Hematopoietic multipotent progenitor cell treated with erythropoietin and hydrocortisone succinate and interleukin-3 and kit ligand, for 8 days (in vitro differentiated cells): ENCODE results near the gene ABCA12.

ENCODE experiments used
- DNase-seq: peaks from one replicate; pipeline ENCODE4 v3.0.0-alpha.2; 2015

ABCA12 gene

GRCh38 chr2:215029936-215030335 is 108.5 kb downstream of the ABCA12 start:
- no peak for DNase-seq

GRCh38 chr2:215028231-215028630 is 110.2 kb downstream of the ABCA12 start:
- DNase-seq: no peak

GRCh38 chr2:215027779-215028178 is 110.6 kb downstream of the ABCA12 start:
- DNase-seq: no peak

GRCh38 chr2:215022910-215023309 is 115.5 kb downstream of the ABCA12 start:
- DNase-seq: no peak

- DNase-seq: no peak
Observed at GRCh38 chr2:215022418-215022817, 116.0 kb downstream of the ABCA12 start.

- no peak for DNase-seq
Observed at GRCh38 chr2:215020283-215020682, 118.1 kb downstream of the ABCA12 start.

DNA sequence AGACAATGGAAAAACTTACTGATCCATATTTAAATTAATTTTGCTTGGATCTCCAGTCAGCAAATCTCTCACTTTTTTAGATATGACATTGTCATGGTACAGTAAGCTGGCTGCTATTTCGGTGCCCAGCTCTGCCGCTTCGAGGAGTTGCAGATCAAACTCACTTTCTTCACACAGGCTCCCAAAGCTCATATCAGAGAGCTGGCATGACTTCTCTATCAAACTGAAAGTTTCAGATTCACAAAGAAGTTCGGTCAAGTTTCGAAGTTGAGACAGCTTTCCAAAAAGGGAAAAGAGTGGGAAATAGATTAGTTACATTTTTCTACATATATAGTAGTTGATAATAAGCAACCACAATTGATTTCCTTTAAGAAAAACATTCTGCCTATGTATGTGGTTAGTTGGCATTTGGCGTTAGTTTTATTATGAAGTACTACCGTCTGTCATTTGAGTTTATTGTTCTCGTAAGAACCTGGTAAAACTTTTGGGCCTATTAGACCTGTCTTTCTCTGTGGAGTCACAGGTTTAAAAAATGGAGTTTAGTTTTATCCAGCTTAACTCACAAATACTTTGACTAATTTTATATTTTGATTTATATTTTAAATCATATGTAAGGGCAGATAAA is 118.8 kb downstream of the ABCA12 start:
- no peak for DNase-seq

GRCh38 chr2:215019085-215019484 is 119.3 kb downstream of the ABCA12 start:
- no peak for DNase-seq

DNA sequence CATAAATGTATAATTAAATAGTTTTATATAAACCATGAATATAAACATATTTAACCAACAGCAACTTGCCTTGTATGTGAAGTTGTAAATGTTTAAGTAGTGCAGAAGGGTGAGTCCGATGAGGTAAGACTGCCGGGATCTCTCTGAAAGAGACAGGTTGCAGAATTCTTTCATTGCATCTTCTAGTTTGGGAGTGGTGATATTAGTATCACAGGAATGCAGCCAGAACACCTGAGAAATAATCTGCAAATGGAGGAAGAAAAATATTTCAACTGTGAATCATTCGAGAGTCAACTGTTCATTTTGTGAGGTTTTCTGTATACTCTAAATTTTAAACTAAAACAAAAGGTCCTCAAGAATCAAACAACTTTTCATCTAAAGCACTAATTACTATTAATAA is 123.0 kb downstream of the ABCA12 start:
- no peak for DNase-seq

GRCh38 chr2:215010390-215010789 is 128.0 kb downstream of the ABCA12 start:
- no peak for DNase-seq

- no peak for DNase-seq
Observed at GRCh38 chr2:215003001-215003400, 135.4 kb downstream of the ABCA12 start.

GRCh38 chr2:215002500-215002899 is 135.9 kb downstream of the ABCA12 start:
- DNase-seq: peak; percentile 25

GRCh38 chr2:215000721-215001120 is 137.7 kb downstream of the ABCA12 start:
- no peak for DNase-seq

DNA sequence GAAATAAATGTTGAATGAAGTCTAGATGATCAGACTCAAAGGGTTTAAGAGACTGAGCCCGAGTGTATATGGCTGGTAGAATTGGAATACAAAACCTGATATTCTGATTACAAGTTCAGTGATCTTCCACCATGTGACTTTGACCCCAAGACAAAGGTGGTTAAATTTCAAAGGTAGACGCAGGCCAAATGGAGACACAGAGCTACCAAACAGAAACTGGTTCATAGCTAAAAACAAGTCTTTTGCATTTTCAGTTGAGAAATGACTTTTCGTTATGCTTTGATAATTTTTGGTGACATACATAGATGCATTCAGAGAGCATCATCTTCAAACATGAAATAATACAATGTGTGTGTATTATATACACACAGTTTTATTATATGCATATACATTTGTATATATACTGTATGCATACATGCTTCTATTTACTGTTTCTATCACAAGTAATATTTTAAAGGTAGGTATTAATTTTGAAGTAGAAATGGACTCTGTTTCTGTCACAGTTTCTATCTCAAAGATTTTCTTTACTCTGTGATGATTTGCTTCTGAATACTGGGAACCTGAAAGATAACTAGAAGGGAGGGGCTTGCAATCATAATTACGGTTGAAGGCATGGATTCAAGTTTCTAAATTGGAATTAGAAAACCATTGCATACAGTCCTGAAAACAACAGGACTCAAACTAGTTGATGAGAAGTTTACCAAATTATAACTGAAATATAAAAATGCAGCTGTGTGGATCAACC is 142.3 kb downstream of the ABCA12 start:
- DNase-seq: no peak

DNA sequence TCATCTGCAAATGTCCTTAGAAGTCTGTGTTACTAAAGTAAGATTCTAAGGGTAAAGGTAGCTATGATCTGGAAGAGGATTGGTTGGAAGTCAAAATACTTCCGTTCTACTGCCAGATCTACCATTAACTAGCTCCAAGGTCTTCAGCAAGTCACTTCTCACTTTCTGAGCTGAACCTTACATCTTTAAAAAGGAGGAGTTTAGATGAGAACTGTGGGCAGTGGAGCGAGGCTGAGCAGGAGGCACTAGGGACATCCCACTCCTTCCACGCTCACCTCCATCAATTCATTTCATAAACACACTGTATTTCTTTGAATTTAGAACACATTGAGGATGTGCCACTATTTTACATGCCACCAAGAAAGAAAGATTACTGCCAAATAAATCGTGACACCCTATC is 143.0 kb downstream of the ABCA12 start:
- DNase-seq: no peak

DNA sequence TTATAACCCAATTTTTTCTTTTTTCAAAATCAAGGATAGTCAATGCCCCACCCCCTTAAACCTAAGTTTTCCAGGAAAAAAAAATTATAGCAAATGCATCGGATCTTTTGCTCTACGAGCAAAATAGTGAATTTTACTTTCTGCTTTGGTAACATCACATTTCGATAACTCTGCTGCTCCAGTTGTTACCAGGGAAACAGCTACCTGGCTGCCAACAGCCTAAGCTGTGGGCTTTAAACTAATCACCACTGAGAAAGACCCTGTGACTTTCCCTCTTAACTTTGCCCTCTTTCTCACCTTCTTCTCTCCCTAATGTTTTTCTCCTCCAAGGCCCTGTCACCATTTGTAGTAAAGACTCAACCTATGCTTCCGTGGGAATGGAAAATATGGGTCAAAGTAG is 145.5 kb downstream of the ABCA12 start:
- DNase-seq: no peak

- no peak for DNase-seq
Observed at GRCh38 chr2:214989187-214989586, 149.2 kb downstream of the ABCA12 start.

- DNase-seq: no peak
Observed at GRCh38 chr2:214987261-214987660, 151.2 kb downstream of the ABCA12 start.

- DNase-seq: no peak
Observed at GRCh38 chr2:214985619-214986018, 152.8 kb downstream of the ABCA12 start.

- DNase-seq: no peak
Observed at GRCh38 chr2:214966420-214966819, 172.0 kb downstream of the ABCA12 start.

GRCh38 chr2:214960677-214961076 is 177.7 kb downstream of the ABCA12 start:
- DNase-seq: no peak

DNA sequence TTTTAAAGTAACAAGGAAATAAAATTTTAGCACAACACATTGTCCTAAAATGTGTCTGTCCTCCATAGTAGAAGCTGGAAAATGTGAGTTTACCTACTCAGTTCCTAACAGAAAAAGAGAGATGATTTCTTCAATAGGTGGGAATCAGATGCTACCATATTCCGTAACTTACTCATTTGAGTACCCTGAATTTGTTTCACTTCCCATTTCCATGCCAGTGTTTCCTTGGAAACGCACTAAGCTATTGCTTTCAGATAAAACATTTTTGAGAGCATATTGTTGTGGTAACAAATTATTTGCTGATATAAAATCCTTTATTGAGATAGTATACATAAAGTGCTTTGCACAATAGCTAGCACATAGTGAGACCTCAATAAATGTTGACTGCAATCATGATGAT is 191.5 kb downstream of the ABCA12 start:
- DNase-seq: no peak

- DNase-seq: no peak
Observed at GRCh38 chr2:214934006-214934405, 204.4 kb downstream of the ABCA12 start.

- no peak for DNase-seq
Observed at GRCh38 chr2:214904634-214905033, 233.8 kb downstream of the ABCA12 start.

DNA sequence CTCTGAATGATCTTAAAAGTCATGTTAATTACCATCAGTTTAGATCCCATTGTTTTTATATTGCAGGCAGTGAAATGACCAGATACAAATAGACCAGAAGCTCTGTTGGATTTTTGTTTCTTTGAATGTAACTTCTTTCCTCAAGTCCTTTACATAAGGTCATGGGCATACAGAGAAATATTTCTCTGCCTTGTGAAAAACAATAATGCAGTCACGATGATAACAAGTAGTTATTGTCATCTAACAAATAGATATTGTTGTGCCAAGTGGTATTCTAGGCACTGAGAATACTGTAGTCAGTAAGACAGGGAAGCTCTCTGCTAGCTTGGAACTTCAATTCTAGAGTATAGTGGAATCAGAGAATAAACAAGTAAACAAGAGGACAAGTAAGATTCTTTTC is 234.2 kb downstream of the ABCA12 start:
- no peak for DNase-seq
